AG04450 (cell line): ENCODE data around the gene NSMCE4A. TPM values are rescaled to one million over a fixed set of nuclear protein-coding genes. Genes with fewer than 3 reads are reported as not detected.
"Not testable (repeated sequence)": the region's sequence is repeated elsewhere in the genome, so short reads cannot be mapped to it uniquely, and the experiment has no call there.

Source experiments
- CTCF ChIA-PET: fragments of 300-600, 350-600 bp; formaldehyde crosslinking; extraction: SDS; loops from one replicate; lab custom pipeline; 2022; ENCODE audit warnings: antibody characterized with exemption, inconsistent platforms; lab: Charles Lee
- POLR2A ChIA-PET: fragments of 350-600 bp; formaldehyde crosslinking; extraction: SDS; loops from one replicate; lab custom pipeline; 2021; ENCODE audit warnings: antibody characterized with exemption, inconsistent platforms; lab: Yijun Ruan, JAX
- DNase-seq: peaks from one replicate; pipeline ENCODE4 v3.0.0-alpha.2; 2011; ENCODE audit warnings: low read depth, low spot score
- H3K27ac ChIP-seq: one replicate; pipeline ENCODE4 v1.5.1; 2012; ENCODE audit warnings: low read depth, low read length, control low read depth
- H3K27me3 ChIP-seq: one replicate; pipeline ENCODE4 v1.6.0; 2012; ENCODE audit warnings: low read length; ENCODE audit not compliant: control insufficient read depth, insufficient read depth
- H3K4me3 ChIP-seq: 2 replicates; pipeline ENCODE4 v1.5.1; 2011; ENCODE audit warnings: mild to moderate bottlenecking, low read depth, low read length, control low read depth
- H3K9me3 ChIP-seq: 2 replicates; pipeline ENCODE4 v1.5.1; 2012; ENCODE audit warnings: low read length; ENCODE audit not compliant: control insufficient read depth, insufficient read depth
- CTCF ChIP-seq: IDR thresholded peaks from 2 replicates; pipeline ENCODE4 v1.5.1; 2011; ENCODE audit warnings: low read depth, low read length, control low read depth, inconsistent platforms
- polyA plus RNA-seq: library from polyadenylated mRNA; depleted of rRNA; stranded (reverse); fragments of >200 nt; gene quantifications from 2 replicates; pipeline ENCODE4 v1.2.3, GENCODE V29; 2011

The NSMCE4A gene
- polyA plus RNA-seq, 1 experiment = 30.3 TPM

- Histone ChIP-seq H3K4me3 (no peak overlapping the region), H3K27me3 (no peaks in the 10 kb centered on the region), H3K27ac (no peak overlapping the region), H3K9me3 (no peaks in the 10 kb centered on the region)
- no peak for TF ChIP-seq CTCF
- no peak for DNase-seq
- CTCF ChIA-PET = interaction anchor here (0.6 to 1.0 kb wide), 2 partner anchors 21 to 988 kb away, joined by 3 to 4 read pairs; no protein-coding TSS in a partner anchor
- POLR2A ChIA-PET = interaction anchor here (1.3 kb wide), 1 partner anchor 8 kb away, joined by 4 read pairs; the partner anchor contains the start of gene ATE1
These were observed 38.7 kb downstream of the NSMCE4A start for GRCh38 chr10:121936295-121936694.

GRCh38 chr10:121935702-121936101 is 39.3 kb downstream of the NSMCE4A start:
- H3K9me3 ChIP-seq = no peaks in the 10 kb centered on the region
- DNase-seq = no peak
- no peak overlapping the region for H3K4me3 ChIP-seq
- POLR2A ChIA-PET = interaction anchor here (1.3 kb wide), 1 partner anchor 8 kb away, joined by 4 read pairs; the partner anchor contains the start of gene ATE1
- CTCF ChIA-PET = no interaction called here
- no peak overlapping the region for H3K27ac ChIP-seq
- H3K27me3 ChIP-seq = no peaks in the 10 kb centered on the region
- no peak for TF ChIP-seq CTCF

GRCh38 chr10:121930268-121931085 is 44.5 kb downstream of the NSMCE4A start:
- H3K27ac ChIP-seq, H3K27me3 ChIP-seq, H3K4me3 ChIP-seq, H3K9me3 ChIP-seq, DNase-seq, CTCF ChIA-PET, POLR2A ChIA-PET: not testable (repeated sequence)

GRCh38 chr10:121929585-121930267 is 45.3 kb downstream of the NSMCE4A start:
- H3K9me3 ChIP-seq, H3K27me3 ChIP-seq, H3K4me3 ChIP-seq, H3K27ac ChIP-seq, DNase-seq, CTCF ChIA-PET, POLR2A ChIA-PET: not testable (repeated sequence)

GRCh38 chr10:121928528-121928884 is 46.5 kb downstream of the NSMCE4A start:
- ChIA-PET CTCF (interaction anchor here (0.6 to 1.1 kb wide), 3 partner anchors 27 to 495 kb away, joined by 3 to 4 read pairs (median 3); partner anchors contain the start of gene NSMCE4A), POLR2A (interaction anchor here (1.0 kb wide), 2 partner anchors 8 to 184 kb away, joined by 3 to 4 read pairs; no protein-coding TSS in a partner anchor)
- Histone ChIP-seq H3K4me3 (peak overlapping the region; percentile 87), H3K27me3 (no peaks in the 10 kb centered on the region), H3K27ac (peak overlapping the region; percentile 61), H3K9me3 (no peaks in the 10 kb centered on the region; the same call in 1 of the 2 replicates)
- no peak for DNase-seq
- TF ChIP-seq CTCF = no peak
